Parathyroid adenoma (tissue), 2 donors: ENCODE data around the gene LAPTM5.

Experiments used
- H2AFZ ChIP-seq: fragments of 300-600 bp; sonication (generic); one replicate; pipeline ENCODE4 v1.7.0; 2017; ENCODE audit warnings: antibody characterized with exemption, mild to moderate bottlenecking
- H3K27ac ChIP-seq: fragments of 300-600 bp; sonication (generic); one replicate; pipeline ENCODE4 v1.7.0; 2017
- H3K27me3 ChIP-seq: fragments of 300-600 bp; sonication (generic); one replicate; pipeline ENCODE4 v1.7.0; 2017; ENCODE audit warnings: low read length; ENCODE audit not compliant: control insufficient read depth, insufficient read depth
- H3K36me3 ChIP-seq: fragments of 300-600 bp; sonication (generic); one replicate; pipeline ENCODE4 v1.7.0; 2017; ENCODE audit warnings: low read length; ENCODE audit not compliant: control insufficient read depth, insufficient read depth
- H3K4me1 ChIP-seq: fragments of 300-600 bp; sonication (generic); one replicate; pipeline ENCODE4 v1.7.0; 2017; ENCODE audit warnings: control low read depth
- H3K4me2 ChIP-seq: fragments of 300-600 bp; sonication (generic); one replicate; pipeline ENCODE4 v1.7.0; 2017; ENCODE audit warnings: low read length
- H3K4me3 ChIP-seq: fragments of 300-600 bp; sonication (generic); one replicate; pipeline ENCODE4 v1.7.0; 2017; ENCODE audit warnings: low read depth, low read length
- H3K79me2 ChIP-seq: fragments of 300-600 bp; sonication (generic); one replicate; pipeline ENCODE4 v1.7.0; 2017; ENCODE audit warnings: control low read depth
- H3K9ac ChIP-seq: fragments of 300-600 bp; sonication (generic); one replicate; pipeline ENCODE4 v1.7.0; 2017; ENCODE audit warnings: mild to moderate bottlenecking
- H3K9me3 ChIP-seq: fragments of 300-600 bp; sonication (generic); one replicate; pipeline ENCODE4 v1.7.0; 2017; ENCODE audit warnings: low read length; ENCODE audit not compliant: control insufficient read depth
- CTCF ChIP-seq: fragments of 300-600 bp; sonication (generic); IDR thresholded peaks from one replicate; pipeline ENCODE4 v1.7.0; 2017; ENCODE audit warnings: antibody characterized with exemption, mild to moderate bottlenecking
- donor health status: primary hyperparathyroidism.

Gene LAPTM5

GRCh38 chr1:30746212-30747032 is 11.2 kb downstream of the LAPTM5 start:
- Histone ChIP-seq H3K27me3 (no peaks in the 10 kb centered on the region), H3K4me3 (no peak overlapping the region), H3K4me1 (no peaks in the 10 kb centered on the region), H2AFZ (no peak overlapping the region), H3K9ac (no peak overlapping the region), H3K27ac (no peak overlapping the region), H3K79me2 (no peaks in the 10 kb centered on the region), H3K36me3 (no peaks in the 10 kb centered on the region), H3K4me2 (no peak overlapping the region), H3K9me3 (no peaks in the 10 kb centered on the region)
- TF ChIP-seq CTCF, result no peak

- no peaks in the 10 kb centered on the region for H3K9me3 ChIP-seq
- H3K4me1 ChIP-seq, result no peaks in the 10 kb centered on the region
- no peaks in the 10 kb centered on the region for H3K27me3 ChIP-seq
- no peak overlapping the region for H2AFZ ChIP-seq
- H3K36me3 ChIP-seq, result no peaks in the 10 kb centered on the region
- H3K79me2 ChIP-seq, result no peaks in the 10 kb centered on the region
- H3K4me2 ChIP-seq, result no peak overlapping the region
- no peak overlapping the region for H3K4me3 ChIP-seq
- no peak overlapping the region for H3K27ac ChIP-seq
- TF ChIP-seq CTCF, result no peak
- H3K9ac ChIP-seq, result no peak overlapping the region
These were observed 11.8 kb downstream of the LAPTM5 start for GRCh38 chr1:30745834-30746208.

- Histone ChIP-seq H3K4me1 (no peaks in the 10 kb centered on the region), H3K36me3 (no peaks in the 10 kb centered on the region), H3K9ac (no peak overlapping the region), H3K27me3 (no peaks in the 10 kb centered on the region), H3K4me2 (no peak overlapping the region), H3K9me3 (no peaks in the 10 kb centered on the region), H2AFZ (no peak overlapping the region), H3K4me3 (no peak overlapping the region), H3K79me2 (no peaks in the 10 kb centered on the region), H3K27ac (no peak overlapping the region)
- TF ChIP-seq CTCF, result no peak
These were observed 12.3 kb downstream of the LAPTM5 start for GRCh38 chr1:30745156-30745833.

- TF ChIP-seq CTCF, result no peak
- no peak overlapping the region for H3K27ac ChIP-seq
- H2AFZ ChIP-seq, result no peak overlapping the region
- no peaks in the 10 kb centered on the region for H3K4me1 ChIP-seq
- no peak overlapping the region for H3K9ac ChIP-seq
- no peaks in the 10 kb centered on the region for H3K36me3 ChIP-seq
- H3K4me3 ChIP-seq, result no peak overlapping the region
- no peaks in the 10 kb centered on the region for H3K9me3 ChIP-seq
- no peak overlapping the region for H3K4me2 ChIP-seq
- H3K27me3 ChIP-seq, result no peaks in the 10 kb centered on the region
- no peaks in the 10 kb centered on the region for H3K79me2 ChIP-seq
These were observed 13.4 kb downstream of the LAPTM5 start for GRCh38 chr1:30744060-30744756.
